ENCODE data around the gene BCL2L15.
"Not testable (repeated sequence)": the region's sequence is repeated elsewhere in the genome, so short reads cannot be mapped to it uniquely, and the experiment has no call there.

Gene BCL2L15

GRCh38 chr1:113857776-113858175 lies 29.6 kb downstream of the BCL2L15 start:
- H3K9ac ChIP-seq (ENCODE audit: insufficient read length): no peak overlapping the region
- peak overlapping the region; percentile 95 for H3K27ac ChIP-seq
- no peak overlapping the region for H3K4me3 ChIP-seq
- peaks cover 11% of the 10 kb centered on the region for H3K36me3 ChIP-seq (ENCODE audit: insufficient read depth, low read length)
- H3K9me3 ChIP-seq (ENCODE audit: low read depth, low read length): no peaks in the 10 kb centered on the region
- TF ChIP-seq EZH2 (IDR thresholded peaks at IDR 0.05) (no peak), POLR2AphosphoS5 (IDR thresholded peaks at IDR 0.05; ENCODE audit: borderline replicate concordance, low read depth, low read length) (no peak), FOXP2 (optimal IDR thresholded peaks at IDR 0.05; ENCODE audit: control extremely low read depth, extremely low read length, insufficient read depth) (no peak)
- DNase-seq (ENCODE audit: low read depth, low spot score): no peak

- peak overlapping the region; percentile 52 for H3K9ac ChIP-seq (ENCODE audit: insufficient read length)
- no peaks in the 10 kb centered on the region for H3K9me3 ChIP-seq (ENCODE audit: low read depth, low read length)
- H3K27ac ChIP-seq: peak overlapping the region; percentile 95
- TF ChIP-seq FOXP2 (optimal IDR thresholded peaks at IDR 0.05; ENCODE audit: control extremely low read depth, extremely low read length, insufficient read depth) (no peak), EZH2 (IDR thresholded peaks at IDR 0.05) (no peak), POLR2AphosphoS5 (IDR thresholded peaks at IDR 0.05; ENCODE audit: borderline replicate concordance, low read depth, low read length) (no peak)
- DNase-seq (ENCODE audit: low read depth, low spot score): no peak
- H3K4me3 ChIP-seq: 0 out of 2 replicates have a peak overlapping the region, but pooled peaks have one; percentile 1
- peaks cover 11% of the 10 kb centered on the region for H3K36me3 ChIP-seq (ENCODE audit: insufficient read depth, low read length)
These were observed 31.0 kb downstream of the BCL2L15 start for GRCh38 chr1:113856401-113856790.

- Histone ChIP-seq H3K9ac (ENCODE audit: insufficient read length) (peak overlapping the region; percentile 52), H3K9me3 (ENCODE audit: low read depth, low read length) (no peaks in the 10 kb centered on the region), H3K4me3 (no peak overlapping the region), H3K27ac (peak overlapping the region; percentile 95), H3K36me3 (ENCODE audit: insufficient read depth, low read length) (peaks cover 11% of the 10 kb centered on the region)
- no peak for TF ChIP-seq EZH2 (IDR thresholded peaks at IDR 0.05)
- no peak for TF ChIP-seq POLR2AphosphoS5 (IDR thresholded peaks at IDR 0.05; ENCODE audit: borderline replicate concordance, low read depth, low read length)
- TF ChIP-seq FOXP2 (optimal IDR thresholded peaks at IDR 0.05; ENCODE audit: control extremely low read depth, extremely low read length, insufficient read depth): no peak
- DNase-seq (ENCODE audit: low read depth, low spot score): no peak
These were observed 31.6 kb downstream of the BCL2L15 start for GRCh38 chr1:113855630-113856400.

- TF ChIP-seq POLR2AphosphoS5 (IDR thresholded peaks at IDR 0.05; ENCODE audit: borderline replicate concordance, low read depth, low read length): no peak
- no peaks in the 10 kb centered on the region for H3K9me3 ChIP-seq (ENCODE audit: low read depth, low read length)
- DNase-seq (ENCODE audit: low read depth, low spot score): no peak
These were observed 33.1 kb downstream of the BCL2L15 start for GRCh38 chr1:113854234-113854633.

GRCh38 chr1:113852694-113853093 lies 34.7 kb downstream of the BCL2L15 start:
- H3K4me3 ChIP-seq; H3K9me3 ChIP-seq (ENCODE audit: low read depth, low read length); H3K9ac ChIP-seq (ENCODE audit: insufficient read length); DNase-seq (ENCODE audit: low read depth, low spot score): not testable (repeated sequence)
- Histone ChIP-seq H3K27ac (peak overlapping the region; percentile 100), H3K36me3 (ENCODE audit: insufficient read depth, low read length) (peaks cover 21% of the 10 kb centered on the region)

More at GRCh38 chr1:113854234-113854633, 33.1 kb downstream of the BCL2L15 start:
- no peak overlapping the region for H3K4me3 ChIP-seq
- peak overlapping the region; percentile 60 for H3K27ac ChIP-seq
- no peak overlapping the region for H3K9ac ChIP-seq (ENCODE audit: insufficient read length)
- peaks cover 11% of the 10 kb centered on the region for H3K36me3 ChIP-seq (ENCODE audit: insufficient read depth, low read length)

GRCh38 chr1:113850127-113850796 lies 37.1 kb downstream of the BCL2L15 start:
- DNase-seq (ENCODE audit: low read depth, low spot score): peak; percentile 98
- H3K36me3 ChIP-seq (ENCODE audit: insufficient read depth, low read length): peaks cover 45% of the 10 kb centered on the region
- peak overlapping the region; percentile 100 for H3K27ac ChIP-seq

GRCh38 chr1:113849072-113849471 lies 38.3 kb downstream of the BCL2L15 start:
- Histone ChIP-seq H3K9ac (ENCODE audit: insufficient read length) (peak overlapping the region; percentile 62), H3K4me3 (peak overlapping the region; percentile 23; the same call in 1 of the 2 replicates), H3K27ac (peak overlapping the region; percentile 100), H3K9me3 (ENCODE audit: low read depth, low read length) (peaks cover 13% of the 10 kb centered on the region; the same call in 1 of the 2 replicates), H3K36me3 (ENCODE audit: insufficient read depth, low read length) (peaks cover 36% of the 10 kb centered on the region)
- TF ChIP-seq POLR2AphosphoS5 (IDR thresholded peaks at IDR 0.05; ENCODE audit: borderline replicate concordance, low read depth, low read length): peak; percentile 36; the same call in 1 of the 2 replicates
- TF ChIP-seq EZH2 (IDR thresholded peaks at IDR 0.05): no peak
- no peak for TF ChIP-seq FOXP2 (optimal IDR thresholded peaks at IDR 0.05; ENCODE audit: control extremely low read depth, extremely low read length, insufficient read depth)
- DNase-seq (ENCODE audit: low read depth, low spot score): peak; percentile 80

More at GRCh38 chr1:113850127-113850796, 37.1 kb downstream of the BCL2L15 start:
- TF ChIP-seq FOXP2 (optimal IDR thresholded peaks at IDR 0.05; ENCODE audit: control extremely low read depth, extremely low read length, insufficient read depth) (no peak), POLR2AphosphoS5 (IDR thresholded peaks at IDR 0.05; ENCODE audit: borderline replicate concordance, low read depth, low read length) (peak; percentile 72; the same call in 1 of the 2 replicates), EZH2 (IDR thresholded peaks at IDR 0.05) (no peak)
- Histone ChIP-seq H3K9me3 (ENCODE audit: low read depth, low read length) (peaks cover 13% of the 10 kb centered on the region; the same call in 1 of the 2 replicates), H3K9ac (ENCODE audit: insufficient read length) (peak overlapping the region; percentile 75), H3K4me3 (peak overlapping the region; percentile 55)

GRCh38 chr1:113846391-113847035 lies 40.9 kb downstream of the BCL2L15 start:
- peaks cover 47% of the 10 kb centered on the region for H3K36me3 ChIP-seq (ENCODE audit: insufficient read depth, low read length)
- H3K9ac ChIP-seq (ENCODE audit: insufficient read length): no peak overlapping the region
- no peak overlapping the region for H3K4me3 ChIP-seq
- H3K27ac ChIP-seq: no peak overlapping the region
- H3K9me3 ChIP-seq (ENCODE audit: low read depth, low read length): peaks cover 13% of the 10 kb centered on the region; the same call in 1 of the 2 replicates
- TF ChIP-seq FOXP2 (optimal IDR thresholded peaks at IDR 0.05; ENCODE audit: control extremely low read depth, extremely low read length, insufficient read depth) (no peak), EZH2 (IDR thresholded peaks at IDR 0.05) (no peak), POLR2AphosphoS5 (IDR thresholded peaks at IDR 0.05; ENCODE audit: borderline replicate concordance, low read depth, low read length) (no peak)
- DNase-seq (ENCODE audit: low read depth, low spot score): no peak

All from SK-N-MC (cell line).